Effector memory CD8-positive, alpha-beta T cell (primary cell): ENCODE measurements around the gene MCRIP2.
"Not testable (repeated sequence)": the region's sequence is repeated elsewhere in the genome, so short reads cannot be mapped to it uniquely, and the experiment has no call there.

Experiments used
- ATAC-seq: fragments of 150-1000 bp; cut with Tn5 transposase; replicated peaks from 2 replicates; pipeline ENCODE4 v1.10.0; 2021; ENCODE audit warnings: mild to moderate bottlenecking, moderate library complexity
- DNase-seq, 3 experiments: peaks; one replicate each; pipeline ENCODE4 v3.0.0; 2021
- H3K27ac Mint-ChIP-seq, 2 donors: one replicate each; pipeline ENCODE4 v1.8.0; 2022; ENCODE audit warnings: mild to moderate bottlenecking in 2 of 2, mixed read lengths in 2 of 2, moderate library complexity in 2 of 2
- H3K27me3 Mint-ChIP-seq, 2 donors: one replicate each; pipeline ENCODE4 v1.8.0; 2022; ENCODE audit warnings: mixed read lengths in 2 of 2
- H3K36me3 Mint-ChIP-seq: one replicate; pipeline ENCODE4 v1.8.0; 2022; ENCODE audit warnings: mild to moderate bottlenecking, moderate library complexity, mixed read lengths; ENCODE audit not compliant: insufficient read depth
- H3K4me1 Mint-ChIP-seq, 2 donors: one replicate each; pipeline ENCODE4 v1.8.0; 2022; ENCODE audit warnings: low read depth in 2 of 2, mixed read lengths in 2 of 2
- H3K4me3 Mint-ChIP-seq, 2 donors: one replicate each; pipeline ENCODE4 v1.8.0; 2022; ENCODE audit warnings: mild to moderate bottlenecking in 2 of 2, mixed read lengths in 2 of 2, moderate library complexity in 2 of 2
- H3K9me3 Mint-ChIP-seq, 2 donors: one replicate each; pipeline ENCODE4 v1.8.0; 2022; ENCODE audit warnings: mixed read lengths in 2 of 2

Gene MCRIP2

GRCh38 chr16:684071-684794 lies 42.6 kb downstream of the MCRIP2 start, which contains the start of gene JMJD8:
JMJD8 (minus strand) TSS chr16:684334; CDS start chr16:684319, 15 bp downstream.
- no peaks in the 10 kb centered on the region for H3K27me3 Mint-ChIP-seq
- ATAC-seq (peak; percentile 76), DNase-seq (peak; percentile 91 to 96 (median 94))
- peak within 1 kb of the TSS; percentile 75 to 78 for H3K4me3 Mint-ChIP-seq
- no peaks in the 10 kb centered on the region for H3K9me3 Mint-ChIP-seq
- peak within 1 kb of the TSS; percentile 75 to 83 for H3K27ac Mint-ChIP-seq
- peaks cover 7 to 35% of the 10 kb centered on the region in 2 donors for H3K4me1 Mint-ChIP-seq
- H3K36me3 Mint-ChIP-seq: peaks cover 35% of the 10 kb centered on the region

GRCh38 chr16:684961-685696 lies 43.5 kb downstream of the MCRIP2 start:
- Mint-ChIP-seq H3K4me1 (peaks cover 5 to 41% of the 10 kb centered on the region in 2 donors), H3K27me3 (no peaks in the 10 kb centered on the region), H3K36me3 (peaks cover 35% of the 10 kb centered on the region), H3K27ac (peak overlapping the region in 1 of 2 donors; percentile 83), H3K4me3 (peak overlapping the region in 1 of 2 donors; percentile 65), H3K9me3 (no peaks in the 10 kb centered on the region)
- ATAC-seq (no peak), DNase-seq (no peak)

DNA sequence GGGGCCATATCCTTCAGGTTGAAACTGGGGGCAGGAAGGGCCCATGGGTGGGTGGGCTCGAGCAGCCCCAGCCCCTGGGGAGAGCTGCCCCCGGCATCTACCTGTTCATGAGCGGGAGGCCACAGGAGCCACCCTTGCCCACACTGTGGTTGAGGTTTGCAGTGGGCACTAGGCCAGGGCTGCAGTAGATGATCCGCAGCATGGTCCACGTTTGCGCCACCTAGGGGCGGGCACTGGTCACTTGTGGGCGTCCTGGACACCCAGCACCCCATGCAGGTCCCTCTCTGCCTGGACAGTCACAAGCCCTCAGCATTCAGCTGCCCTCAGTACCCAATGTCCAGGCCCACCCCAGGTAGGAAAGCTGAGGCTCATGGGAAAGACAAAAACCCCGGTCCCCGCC lies 44.3 kb downstream of the MCRIP2 start:
- H3K4me3 Mint-ChIP-seq: peak overlapping the region; percentile 55 to 65

DNA sequence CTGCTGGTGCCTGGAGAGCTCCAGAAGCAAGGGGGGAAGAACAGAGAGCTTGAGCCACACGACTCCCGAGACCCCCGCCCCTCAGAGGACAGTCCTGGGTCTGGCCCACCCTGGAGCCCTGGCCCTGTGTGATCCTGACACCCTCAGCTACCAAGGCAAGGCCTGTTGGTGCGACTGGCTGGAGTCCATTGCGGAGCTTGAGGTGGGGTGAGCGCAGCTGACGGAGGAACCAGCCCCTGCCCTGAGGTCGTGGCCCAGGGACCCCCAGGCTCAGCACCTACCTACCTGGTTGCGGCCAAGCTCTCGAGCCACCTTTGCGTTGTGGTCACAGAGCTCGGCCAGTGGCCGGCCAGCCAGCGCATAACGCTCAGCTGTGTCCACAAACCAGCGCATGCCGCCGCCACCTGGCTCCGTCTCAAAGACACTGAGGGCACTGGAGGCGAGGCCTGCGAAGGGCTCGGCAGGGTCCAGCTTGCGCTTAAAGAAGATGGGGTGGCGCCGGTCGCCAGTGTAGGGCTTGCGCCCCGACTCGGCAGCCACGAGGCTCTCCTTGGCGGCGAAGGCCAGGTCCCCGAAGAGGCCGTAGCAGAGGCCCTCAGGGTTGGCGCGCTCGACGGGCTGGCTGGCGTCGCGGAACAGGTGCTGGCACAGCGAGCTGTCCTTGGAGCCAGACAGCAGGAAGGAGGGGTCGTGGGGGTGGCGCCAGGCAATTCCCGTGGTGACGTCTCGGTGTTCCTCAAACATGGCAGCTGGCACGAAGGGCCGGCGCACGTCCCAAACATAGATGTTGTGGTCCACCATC lies 45.0 kb downstream of the MCRIP2 start:
- ATAC-seq (no peak), DNase-seq (no peak)
- Mint-ChIP-seq H3K9me3 (no peaks in the 10 kb centered on the region), H3K27ac (no peak overlapping the region), H3K36me3 (peaks cover 34% of the 10 kb centered on the region), H3K27me3 (no peaks in the 10 kb centered on the region), H3K4me1 (peaks cover 13 to 35% of the 10 kb centered on the region in 2 donors), H3K4me3 (no peak overlapping the region)

More for the DNA sequence above, 44.3 kb downstream of the MCRIP2 start:
- Mint-ChIP-seq H3K27me3 (no peaks in the 10 kb centered on the region), H3K4me1 (peaks cover 10 to 42% of the 10 kb centered on the region in 2 donors), H3K36me3 (peaks cover 37% of the 10 kb centered on the region), H3K9me3 (no peaks in the 10 kb centered on the region), H3K27ac (peak overlapping the region in 1 of 2 donors; percentile 78)
- DNase-seq: no peak
- no peak for ATAC-seq

- DNase-seq (no peak), ATAC-seq (no peak)
- peaks cover 25% of the 10 kb centered on the region for H3K36me3 Mint-ChIP-seq
- H3K27ac Mint-ChIP-seq: no peak overlapping the region
- no peaks in the 10 kb centered on the region for H3K9me3 Mint-ChIP-seq
- no peaks in the 10 kb centered on the region for H3K27me3 Mint-ChIP-seq
- H3K4me1 Mint-ChIP-seq: peaks cover 11 to 28% of the 10 kb centered on the region in 2 donors
- H3K4me3 Mint-ChIP-seq: peak overlapping the region in 1 of 2 donors; percentile 90
Measured at GRCh38 chr16:687499-687898, 45.9 kb downstream of the MCRIP2 start.

DNA sequence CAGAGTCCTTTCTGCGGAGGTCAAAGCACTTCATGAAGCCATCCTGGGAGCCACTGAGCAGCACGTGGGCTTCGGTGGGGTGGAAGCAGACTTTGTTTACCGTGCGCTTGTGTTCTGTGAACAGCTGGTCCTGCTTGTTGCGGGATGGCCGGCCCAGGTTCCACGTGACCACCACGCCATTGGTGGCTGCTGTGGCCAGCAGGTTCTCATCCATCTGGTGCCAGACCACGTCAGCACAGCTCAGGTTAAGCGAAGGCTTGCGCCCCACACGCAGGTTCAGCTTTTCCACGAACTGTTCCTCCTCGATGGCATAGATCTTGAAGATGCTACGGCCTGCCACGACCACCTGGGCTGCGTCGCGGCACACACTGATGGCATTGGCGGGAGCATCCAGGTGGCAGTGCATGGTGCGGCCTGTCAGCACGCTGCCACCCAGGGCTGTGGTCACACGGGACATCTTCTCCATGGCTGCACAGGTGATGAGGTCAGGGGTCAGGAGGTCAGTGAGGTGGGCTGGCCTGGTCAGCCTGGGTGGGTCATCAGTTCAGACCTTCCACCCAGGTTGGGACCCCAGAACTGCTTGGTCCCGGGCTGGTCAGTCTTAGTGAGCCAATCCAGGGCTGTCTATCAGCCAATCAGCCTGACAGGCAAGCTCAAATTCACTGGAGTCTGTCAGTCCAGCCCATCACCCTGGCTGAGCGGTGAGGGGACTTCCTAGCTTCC lies 47.7 kb downstream of the MCRIP2 start:
- H3K27ac Mint-ChIP-seq: peak overlapping the region; percentile 89 to 91
- H3K4me3 Mint-ChIP-seq: peak overlapping the region; percentile 87 to 90
- H3K9me3 Mint-ChIP-seq: no peaks in the 10 kb centered on the region
- no peak for ATAC-seq
- DNase-seq: no peak
- H3K27me3 Mint-ChIP-seq: no peaks in the 10 kb centered on the region
- H3K36me3 Mint-ChIP-seq: peaks cover 9% of the 10 kb centered on the region
- peaks cover 11 to 25% of the 10 kb centered on the region in 2 donors for H3K4me1 Mint-ChIP-seq

- H3K36me3 Mint-ChIP-seq, DNase-seq, H3K27me3 Mint-ChIP-seq, H3K9me3 Mint-ChIP-seq, ATAC-seq: not testable (repeated sequence)
- peaks cover 15 to 24% of the 10 kb centered on the region in 2 donors for H3K4me1 Mint-ChIP-seq
- peak overlapping the region; percentile 89 to 91 for H3K27ac Mint-ChIP-seq
- H3K4me3 Mint-ChIP-seq: peak overlapping the region; percentile 87 to 90
Measured at GRCh38 chr16:691242-691641, 49.6 kb downstream of the MCRIP2 start.

GRCh38 chr16:692356-693108 lies 50.9 kb downstream of the MCRIP2 start:
- ATAC-seq (no peak), DNase-seq (no peak)
- Mint-ChIP-seq H3K4me3 (peak overlapping the region in 1 of 2 donors; percentile 86), H3K4me1 (peaks cover 15 to 24% of the 10 kb centered on the region in 2 donors), H3K27me3 (no peaks in the 10 kb centered on the region), H3K27ac (peak overlapping the region; percentile 33 to 44), H3K36me3 (peaks cover 9% of the 10 kb centered on the region), H3K9me3 (no peaks in the 10 kb centered on the region)

DNA sequence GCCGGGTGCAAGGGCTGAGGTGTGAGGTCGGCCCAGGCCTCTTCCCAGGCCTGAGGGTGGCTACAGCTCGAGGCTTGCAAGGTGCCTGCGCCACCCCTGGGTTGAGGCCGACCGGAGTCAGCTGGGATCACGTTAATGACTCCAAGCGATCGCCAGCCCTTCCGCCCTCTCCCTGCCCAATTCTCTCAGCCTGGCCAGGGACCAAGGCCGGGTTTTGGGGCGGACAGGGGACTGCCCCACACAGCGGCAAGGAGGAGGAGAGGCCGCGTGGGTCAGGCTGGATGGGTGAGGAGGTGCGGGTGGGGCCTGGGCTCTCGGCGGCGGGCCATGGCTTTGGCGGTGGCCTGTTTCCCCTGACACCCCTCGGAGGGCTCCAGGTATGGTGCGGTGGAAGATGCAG lies 51.7 kb downstream of the MCRIP2 start:
- ATAC-seq (no peak), DNase-seq (no peak)
- H3K9me3 Mint-ChIP-seq: no peaks in the 10 kb centered on the region
- H3K27ac Mint-ChIP-seq: peak overlapping the region in 1 of 2 donors; percentile 33
- peak overlapping the region; percentile 54 to 86 for H3K4me3 Mint-ChIP-seq
- peaks cover 9% of the 10 kb centered on the region for H3K36me3 Mint-ChIP-seq
- peaks cover 15 to 24% of the 10 kb centered on the region in 2 donors for H3K4me1 Mint-ChIP-seq
- H3K27me3 Mint-ChIP-seq: no peaks in the 10 kb centered on the region

GRCh38 chr16:693766-694165 lies 52.1 kb downstream of the MCRIP2 start:
- DNase-seq (peak in 2 of 3 experiments; percentile 41 to 42), ATAC-seq (peak; percentile 45)
- peaks cover 15 to 24% of the 10 kb centered on the region in 2 donors for H3K4me1 Mint-ChIP-seq

DNA sequence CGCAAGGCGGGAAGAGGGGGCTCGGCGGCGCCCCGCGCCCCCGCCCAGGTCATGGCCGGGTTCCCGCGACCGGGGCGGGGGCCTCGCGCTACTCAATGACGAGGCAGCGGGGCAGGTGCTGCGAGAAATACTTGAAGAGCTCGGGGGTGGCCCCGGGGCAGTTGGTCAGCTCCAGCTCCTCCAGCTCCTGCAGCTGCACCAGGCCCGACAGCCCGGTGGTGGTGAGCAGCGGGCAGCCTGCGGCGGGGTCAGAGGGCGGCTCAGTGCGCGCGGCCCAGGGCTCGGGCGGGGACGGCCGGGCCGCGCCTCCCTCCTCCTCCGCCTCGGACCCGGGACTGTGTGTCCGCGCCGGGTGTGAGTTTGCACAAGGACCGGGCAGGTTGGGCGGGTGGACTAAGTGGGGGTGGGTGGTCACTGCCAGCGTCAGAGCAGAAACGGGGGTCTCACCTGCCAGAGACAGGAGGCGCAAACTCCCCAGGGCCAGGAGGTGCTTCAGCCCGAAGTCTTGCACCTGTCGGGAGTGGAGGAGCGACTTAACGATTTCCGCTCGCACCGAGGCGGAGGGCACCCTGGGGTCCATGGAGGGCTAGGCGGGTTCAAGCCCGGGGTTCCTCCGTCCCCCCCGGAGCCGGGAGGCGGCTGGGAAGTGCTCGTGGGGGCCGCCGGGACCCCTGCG lies 52.7 kb downstream of the MCRIP2 start:
- no peak overlapping the region for H3K27ac Mint-ChIP-seq
- H3K36me3 Mint-ChIP-seq: peaks cover 9% of the 10 kb centered on the region
- no peaks in the 10 kb centered on the region for H3K9me3 Mint-ChIP-seq

More at GRCh38 chr16:693766-694165, 52.1 kb downstream of the MCRIP2 start:
- Mint-ChIP-seq H3K9me3 (no peaks in the 10 kb centered on the region), H3K27ac (no peak overlapping the region), H3K4me3 (peak overlapping the region; percentile 54 to 86), H3K36me3 (peaks cover 9% of the 10 kb centered on the region), H3K27me3 (no peaks in the 10 kb centered on the region)

More for the DNA sequence above, 52.7 kb downstream of the MCRIP2 start:
- no peaks in the 10 kb centered on the region for H3K27me3 Mint-ChIP-seq
- H3K4me3 Mint-ChIP-seq: peak overlapping the region; percentile 73 to 86
- DNase-seq (no peak), ATAC-seq (peak; percentile 12)
- H3K4me1 Mint-ChIP-seq: peaks cover 15 to 19% of the 10 kb centered on the region in 2 donors
